B cell (primary cell): Measurements from ENCODE around the gene CDK12. TPM values are rescaled to one million over a fixed set of nuclear protein-coding genes. Genes with fewer than 3 reads are reported as not detected.

Experiments
- ATAC-seq: fragments of 200-7000 bp; cut with Tn5 transposase; one replicate; pipeline ENCODE4 v1.10.0; 2021; ENCODE audit warnings: low read depth, mild to moderate bottlenecking, moderate number of reproducible peaks, moderate library complexity
- CTCF ChIA-PET: fragments of 350-600 bp; sonication (Branson Sonifier 250); formaldehyde crosslinking; loops from one replicate; lab custom pipeline; 2021; ENCODE audit warnings: antibody characterized with exemption, inconsistent platforms; lab: Charles Lee
- POLR2A ChIA-PET: fragments of 350-600 bp; sonication (Branson Sonifier 250); formaldehyde crosslinking; loops from one replicate; lab custom pipeline; 2021; ENCODE audit warnings: antibody characterized with exemption; lab: Charles Lee
- DNase-seq: peaks from one replicate; pipeline ENCODE4 v3.0.0; 2013
- H2AFZ ChIP-seq: 2 replicates; pipeline ENCODE4 v1.6.1; 2012; ENCODE audit warnings: mild to moderate bottlenecking, low read depth, low read length; ENCODE audit not compliant: insufficient read depth, poor library complexity, severe bottlenecking
- H3K27ac ChIP-seq, 2 donors: 1 replicate in 1 of 2; 2 replicates in 1 of 2; pipeline ENCODE4 v1.5.1; 2012 to 2013; ENCODE audit warnings: low read length in 2 of 2, mild to moderate bottlenecking in 2 of 2, moderate library complexity in 1 of 2
- H3K27me3 ChIP-seq, 4 experiments: fragments of 200-600 bp in 1 of 4; sonication (generic) in 1 of 4; replicated peaks in 1 of 4; 1 replicate in 2 of 4; 2 replicates in 2 of 4; pipeline versions ENCODE4 v1.6.1 to v1.7.0; 2013 to 2016; ENCODE audit warnings: low read length in 3 of 4, mild to moderate bottlenecking in 2 of 4, mixed read lengths in 1 of 4, moderate library complexity in 1 of 4; ENCODE audit not compliant: insufficient read depth in 4 of 4, control insufficient read depth in 3 of 4; ENCODE audit errors: control extremely low read depth in 1 of 4
- H3K36me3 ChIP-seq, 2 experiments: replicated peaks in 1 of 2; 1 replicate in 1 of 2; 2 replicates in 1 of 2; pipeline versions ENCODE4 v1.6.1 to v1.7.1; 2013; ENCODE audit warnings: low read length in 1 of 2; ENCODE audit not compliant: insufficient read depth in 2 of 2, control insufficient read depth in 1 of 2; ENCODE audit errors: control extremely low read depth in 1 of 2, extremely low read depth in 1 of 2
- H3K4me1 ChIP-seq, 2 donors: fragments of 200-600 bp in 1 of 2; sonication (generic) in 1 of 2; 1 replicate in 1 of 2; 2 replicates in 1 of 2; pipeline versions ENCODE4 v1.5.1 to v1.6.1; 2013 to 2017; ENCODE audit warnings: low read length in 2 of 2; ENCODE audit not compliant: control insufficient read depth in 2 of 2, insufficient read depth in 2 of 2
- H3K4me2 ChIP-seq: replicated peaks from 2 replicates; pipeline ENCODE3; 2012; ENCODE audit warnings: mild to moderate bottlenecking, low read depth, low read length; ENCODE audit not compliant: poor library complexity, severe bottlenecking
- H3K4me3 ChIP-seq, 5 experiments: fragments of 200-600 bp in 1 of 5; sonication (generic) in 1 of 5; 1 replicate in 3 of 5; 2 replicates in 2 of 5; pipeline versions ENCODE4 v1.5.1 to v1.7.0; 2011 to 2016; ENCODE audit warnings: low read length in 4 of 5, mild to moderate bottlenecking in 4 of 5, low read depth in 2 of 5, control low read depth in 1 of 5, moderate library complexity in 1 of 5; ENCODE audit not compliant: insufficient read depth in 1 of 5; ENCODE audit errors: control extremely low read depth in 1 of 5, extremely low read depth in 1 of 5
- H3K79me2 ChIP-seq: fragments of 200-600 bp; sonication (generic); one replicate; pipeline ENCODE4 v1.6.0; 2016; ENCODE audit warnings: low read length; ENCODE audit not compliant: control insufficient read depth, insufficient read depth
- H3K9ac ChIP-seq: fragments of 200-600 bp; sonication (generic); 2 replicates; pipeline ENCODE4 v1.6.1; 2017; ENCODE audit warnings: mild to moderate bottlenecking, low read length, moderate library complexity
- H3K9me3 ChIP-seq, 3 donors: one replicate each; pipeline versions ENCODE4 v1.6.1 to v1.7.1; 2013; ENCODE audit warnings: low read length in 2 of 3; ENCODE audit not compliant: control insufficient read depth in 2 of 3, insufficient read depth in 1 of 3; ENCODE audit errors: control extremely low read depth in 1 of 3
- H4K20me1 ChIP-seq: 2 replicates; pipeline ENCODE4 v1.6.0; 2012; ENCODE audit warnings: mild to moderate bottlenecking, low read length; ENCODE audit not compliant: insufficient read depth, control insufficient read depth, poor library complexity, severe bottlenecking
- H3K27ac Mint-ChIP-seq: one replicate; pipeline ENCODE4 v1.8.0; 2021; ENCODE audit warnings: mixed read lengths
- H3K27me3 Mint-ChIP-seq: one replicate; pipeline ENCODE4 v1.8.0; 2021; ENCODE audit warnings: mixed read lengths
- H3K4me1 Mint-ChIP-seq: one replicate; pipeline ENCODE4 v1.8.0; 2021; ENCODE audit warnings: mixed read lengths
- H3K4me3 Mint-ChIP-seq: one replicate; pipeline ENCODE4 v1.8.0; 2021; ENCODE audit warnings: mixed read lengths
- H3K9me3 Mint-ChIP-seq: one replicate; pipeline ENCODE4 v1.8.0; 2022; ENCODE audit warnings: mixed read lengths; ENCODE audit not compliant: insufficient read depth
- EZH2 ChIP-seq: IDR thresholded peaks from 2 replicates; pipeline ENCODE4 v1.6.1; 2012; ENCODE audit warnings: borderline replicate concordance, low read depth, mild to moderate bottlenecking, moderate library complexity, low read length; ENCODE audit not compliant: insufficient read depth, poor library complexity, severe bottlenecking
- WGBS: methylation state at CpG from one replicate; pipeline ENCODE4 v1.1.5; 2013; ENCODE audit warnings: missing lambda C conversion rate; ENCODE audit not compliant: insufficient coverage; 5-methylcytosine and 5-hydroxymethylcytosine counted together
- intact Hi-C: fragments of 100-400 bp; cut with micrococcal nuclease; formaldehyde crosslinking; loops from one replicate; pipeline ENCODE4 v1.10.0; 2022
- polyA plus RNA-seq: library from polyadenylated mRNA; depleted of rRNA; stranded (reverse); fragments of >200 nt; gene quantifications from 2 replicates; pipeline ENCODE4 v1.2.3, GENCODE V29; 2012
- total RNA-seq, 2 donors: library from RNA; stranded (reverse); fragments of 120-200 nt in 1 of 2; gene quantifications; 1 replicate in 1 of 2; 2 replicates in 1 of 2; pipeline versions ENCODE4 v1.2.3 to v1.2.4, GENCODE V29; 2013 to 2022
- TF ChIP-seq, protein P1 (sequence below): fragments of 200-600 bp; IDR thresholded peaks from one replicate; pipeline ENCODE4 v1.8.0; 2022; ENCODE audit warnings: antibody characterized with exemption, mild to moderate bottlenecking

CDK12 gene
- total and polyA plus RNA-seq, 2 donors (not counting 1 experiment from before 2014, with no cell fraction given) = 29.8 to 117 TPM

DNA sequence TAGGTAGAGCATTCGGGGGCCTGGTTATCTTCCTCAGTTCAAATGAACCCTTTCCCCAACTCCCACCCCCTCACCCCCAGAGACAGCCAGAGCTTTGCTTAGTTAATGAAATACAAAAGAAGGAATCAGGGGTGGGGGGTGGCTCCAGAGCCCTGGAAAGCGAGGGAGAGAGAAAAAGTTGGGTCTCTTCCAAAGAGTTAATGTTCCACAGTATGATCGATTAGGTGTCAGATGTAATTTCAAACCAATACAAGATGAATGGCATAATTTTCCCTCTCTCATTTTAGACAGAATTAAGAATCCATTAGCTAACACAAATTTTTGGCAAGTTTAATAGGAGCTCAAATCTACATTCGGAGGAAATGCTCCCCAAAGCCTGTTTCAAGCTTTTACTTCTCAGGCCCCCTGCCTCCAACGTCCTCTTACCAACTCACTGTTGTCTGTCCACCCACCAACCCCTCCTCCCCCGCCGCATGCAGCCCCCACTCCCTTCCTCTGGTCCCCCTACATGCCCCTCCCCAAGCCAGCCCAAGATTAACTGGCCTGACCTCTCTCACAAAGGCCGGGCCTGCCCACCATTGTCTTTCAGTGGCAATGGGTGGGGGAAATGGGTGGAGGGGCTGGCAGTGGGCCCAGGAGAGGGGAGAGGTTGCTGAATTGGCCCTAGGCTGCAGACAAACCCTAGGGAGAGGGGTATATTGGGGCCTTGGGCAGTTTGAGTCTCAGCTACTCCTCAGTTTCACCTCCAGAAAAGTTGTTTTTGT is 118.2 kb downstream of the CDK12 start:
- POLR2A ChIA-PET = no interaction called here
- DNase-seq (no peak), ATAC-seq (no peak)
- Mint-ChIP-seq H3K4me1 (no peaks in the 10 kb centered on the region), H3K9me3 (no peaks in the 10 kb centered on the region), H3K27ac (no peak overlapping the region), H3K27me3 (peaks cover 17% of the 10 kb centered on the region), H3K4me3 (no peak overlapping the region)
- Histone ChIP-seq H3K4me3 (no peak overlapping the region), H3K27me3 (peaks cover 0 to 4% (median 0%) of the 10 kb centered on the region in 4 experiments), H3K9me3 (no peaks in the 10 kb centered on the region), H3K79me2 (no peaks in the 10 kb centered on the region), H4K20me1 (no peaks in the 10 kb centered on the region), H3K4me2 (no peak overlapping the region), H3K9ac (no peak overlapping the region), H2AFZ (no peak overlapping the region), H3K27ac (no peak overlapping the region), H3K4me1 (no peaks in the 10 kb centered on the region), H3K36me3 (no peaks in the 10 kb centered on the region)
- intact Hi-C loops = no loop called here
- WGBS = 80% methylated on average over 2 of the region's 8 CpGs
- CTCF ChIA-PET = interaction anchor here (0.7 to 1.0 kb wide), 2 partner anchors 24 to 42 kb away, joined by 3 to 5 read pairs; no protein-coding TSS in a partner anchor
- no peak for TF ChIP-seq EZH2
- TF ChIP-seq, protein P1, sequence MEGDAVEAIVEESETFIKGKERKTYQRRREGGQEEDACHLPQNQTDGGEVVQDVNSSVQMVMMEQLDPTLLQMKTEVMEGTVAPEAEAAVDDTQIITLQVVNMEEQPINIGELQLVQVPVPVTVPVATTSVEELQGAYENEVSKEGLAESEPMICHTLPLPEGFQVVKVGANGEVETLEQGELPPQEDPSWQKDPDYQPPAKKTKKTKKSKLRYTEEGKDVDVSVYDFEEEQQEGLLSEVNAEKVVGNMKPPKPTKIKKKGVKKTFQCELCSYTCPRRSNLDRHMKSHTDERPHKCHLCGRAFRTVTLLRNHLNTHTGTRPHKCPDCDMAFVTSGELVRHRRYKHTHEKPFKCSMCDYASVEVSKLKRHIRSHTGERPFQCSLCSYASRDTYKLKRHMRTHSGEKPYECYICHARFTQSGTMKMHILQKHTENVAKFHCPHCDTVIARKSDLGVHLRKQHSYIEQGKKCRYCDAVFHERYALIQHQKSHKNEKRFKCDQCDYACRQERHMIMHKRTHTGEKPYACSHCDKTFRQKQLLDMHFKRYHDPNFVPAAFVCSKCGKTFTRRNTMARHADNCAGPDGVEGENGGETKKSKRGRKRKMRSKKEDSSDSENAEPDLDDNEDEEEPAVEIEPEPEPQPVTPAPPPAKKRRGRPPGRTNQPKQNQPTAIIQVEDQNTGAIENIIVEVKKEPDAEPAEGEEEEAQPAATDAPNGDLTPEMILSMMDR = no peak

DNA sequence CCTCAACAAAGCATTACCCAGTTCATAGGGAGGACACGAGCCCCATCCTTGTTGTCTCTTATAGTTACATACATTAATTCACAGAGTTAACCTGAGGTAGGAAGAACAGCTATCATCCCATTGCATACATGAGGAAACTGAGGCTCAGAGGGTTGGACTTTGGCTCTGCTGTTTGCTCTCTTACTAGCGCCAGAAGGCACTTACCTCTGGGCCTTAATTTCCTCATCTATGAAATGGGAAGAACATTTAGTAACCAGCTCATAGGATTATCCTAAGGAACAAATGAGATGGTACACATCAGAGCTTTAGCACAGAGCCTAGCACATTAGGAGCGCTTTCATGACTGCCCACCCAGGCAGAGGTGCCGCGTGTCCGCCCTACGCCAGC is 118.8 kb downstream of the CDK12 start:
- Histone ChIP-seq H3K27me3 (peaks cover 0 to 3% (median 0%) of the 10 kb centered on the region in 4 experiments), H4K20me1 (no peaks in the 10 kb centered on the region), H3K79me2 (no peaks in the 10 kb centered on the region), H2AFZ (no peak overlapping the region), H3K4me3 (no peak overlapping the region), H3K36me3 (no peaks in the 10 kb centered on the region), H3K27ac (no peak overlapping the region), H3K9ac (no peak overlapping the region), H3K4me2 (no peak overlapping the region), H3K4me1 (no peaks in the 10 kb centered on the region), H3K9me3 (no peaks in the 10 kb centered on the region)
- peaks cover 12% of the 10 kb centered on the region for H3K27me3 Mint-ChIP-seq
- CTCF ChIA-PET = interaction anchor here (0.7 to 1.0 kb wide), 2 partner anchors 25 to 42 kb away, joined by 3 to 5 read pairs; no protein-coding TSS in a partner anchor
- no peak for ATAC-seq
- intact Hi-C loops = no loop called here
- H3K4me1 Mint-ChIP-seq = no peaks in the 10 kb centered on the region
- WGBS = 98% methylated on average over 5 of the region's 7 CpGs
- TF ChIP-seq EZH2 = no peak
- TF ChIP-seq, protein P1 = no peak
- DNase-seq = no peak
- H3K9me3 Mint-ChIP-seq = no peaks in the 10 kb centered on the region
- no peak overlapping the region for H3K4me3 Mint-ChIP-seq
- no peak overlapping the region for H3K27ac Mint-ChIP-seq
- POLR2A ChIA-PET = no interaction called here
